Stimulated activated CD4-positive, alpha-beta T cell treated with anti-CD3 and anti-CD28 coated beads, Interleukin-4, amount 100 ng/mL, for 48 hours (primary cell): ENCODE results near the gene DTNB.

Source experiments
- DNase-seq, 2 donors: peaks; one replicate each; pipeline ENCODE4 v3.0.0-alpha.2; 2020; ENCODE audit warnings: low read depth in 2 of 2

Gene DTNB

GRCh38 chr2:25467743-25468142, 205.6 kb downstream of the DTNB start:
- DNase-seq: no peak

DNA sequence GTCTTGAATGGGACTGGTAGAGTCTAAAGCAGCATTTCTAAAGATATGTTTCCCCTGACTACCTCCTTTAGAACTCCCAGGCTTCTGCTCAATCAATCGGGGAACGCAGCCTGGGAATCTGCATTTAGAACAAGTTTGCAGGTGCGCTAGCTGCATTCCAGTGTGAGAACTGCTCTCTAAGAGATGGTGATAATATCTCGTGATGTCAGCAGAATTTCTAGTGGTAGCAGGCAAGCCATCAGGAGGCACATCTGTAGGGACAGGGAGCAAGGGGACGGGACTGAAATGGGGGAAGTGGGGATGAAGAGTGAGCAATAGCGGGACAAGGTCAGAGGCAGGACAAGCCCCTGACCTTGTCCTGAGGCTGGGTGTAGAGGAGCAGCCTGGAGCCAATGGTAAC, 211.4 kb downstream of the DTNB start:
- DNase-seq: no peak

GRCh38 chr2:25460261-25460905, 213.0 kb downstream of the DTNB start:
- DNase-seq: no peak

GRCh38 chr2:25454824-25455611, 218.4 kb downstream of the DTNB start:
- DNase-seq: no peak

GRCh38 chr2:25453199-25453905, 220.0 kb downstream of the DTNB start:
- peak; percentile 4 to 15 for DNase-seq

DNA sequence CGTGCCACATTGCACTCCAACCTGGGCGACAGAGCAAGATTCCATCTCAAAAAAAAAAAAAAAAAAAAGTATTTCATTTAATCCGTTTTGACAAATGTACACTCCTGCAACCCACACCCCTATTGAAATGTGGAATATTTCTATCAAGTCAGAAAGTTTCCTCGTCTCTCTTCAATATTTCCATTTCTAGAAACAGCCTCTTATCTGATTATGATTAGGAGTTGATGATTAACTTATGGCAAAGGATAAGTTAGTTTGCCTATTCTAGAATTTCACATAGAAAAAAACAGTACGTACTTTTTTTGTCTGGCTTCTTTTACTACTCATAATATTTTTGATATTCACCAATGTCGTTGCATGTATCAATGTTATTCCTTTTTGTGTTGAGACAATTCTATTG, 224.6 kb downstream of the DTNB start:
- no peak for DNase-seq

DNA sequence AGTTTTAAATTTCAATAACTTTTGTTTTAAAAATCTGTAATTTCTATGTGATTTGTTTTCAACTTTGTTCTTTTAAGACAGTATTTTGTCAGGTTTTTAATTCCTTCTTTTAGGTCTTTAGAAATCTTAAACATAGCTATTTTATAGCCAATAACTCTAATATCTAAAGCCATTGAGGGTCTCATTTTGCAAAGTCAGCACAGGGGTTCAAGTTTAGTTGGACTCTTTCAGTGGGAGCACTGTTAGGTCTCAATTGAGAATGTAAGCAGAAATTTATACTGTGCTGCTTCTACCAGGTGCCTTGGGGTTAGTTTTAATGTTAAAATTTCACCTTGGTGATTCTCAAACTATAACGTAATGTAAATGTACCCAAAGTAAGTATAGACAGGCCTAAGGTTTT, 226.4 kb downstream of the DTNB start:
- no peak for DNase-seq

DNA sequence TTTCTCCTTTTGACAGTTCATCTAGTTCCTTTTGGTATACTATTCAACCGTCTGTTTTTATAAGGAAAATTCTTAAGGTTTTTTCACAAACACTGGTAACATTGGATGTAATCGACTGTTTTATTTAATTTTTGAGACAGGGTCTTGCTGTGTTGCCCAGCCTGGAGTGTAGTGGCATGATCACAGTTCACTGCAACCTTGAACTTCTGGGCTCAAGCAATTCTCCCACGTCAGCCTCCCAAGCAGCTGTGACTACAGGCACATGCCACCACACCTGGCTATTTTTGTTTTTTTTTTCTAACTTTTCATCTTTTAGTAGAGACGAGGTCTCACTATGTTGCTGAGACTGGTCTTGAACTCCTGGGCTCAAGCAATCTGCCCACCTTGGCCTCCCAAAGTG, 227.3 kb downstream of the DTNB start:
- DNase-seq: no peak

DNA sequence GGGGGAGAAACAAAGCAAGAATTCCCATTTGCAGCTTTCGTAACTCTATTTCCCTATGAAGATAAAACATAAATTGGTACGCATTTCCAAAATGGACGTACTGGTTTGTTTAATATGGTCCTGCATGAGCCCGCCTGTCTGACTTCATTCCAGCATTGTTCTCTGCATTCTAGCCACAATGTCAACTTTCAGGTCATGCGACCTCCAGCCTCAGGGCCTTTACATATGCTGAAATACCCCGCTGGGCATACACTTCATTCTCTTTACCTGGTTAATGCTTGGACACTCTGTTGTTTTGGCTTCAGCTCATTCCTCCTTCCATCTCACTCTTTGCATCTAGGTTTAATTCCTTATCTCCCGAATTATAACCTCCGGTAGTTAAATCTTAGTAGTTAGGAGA, 227.9 kb downstream of the DTNB start:
- no peak for DNase-seq

DNA sequence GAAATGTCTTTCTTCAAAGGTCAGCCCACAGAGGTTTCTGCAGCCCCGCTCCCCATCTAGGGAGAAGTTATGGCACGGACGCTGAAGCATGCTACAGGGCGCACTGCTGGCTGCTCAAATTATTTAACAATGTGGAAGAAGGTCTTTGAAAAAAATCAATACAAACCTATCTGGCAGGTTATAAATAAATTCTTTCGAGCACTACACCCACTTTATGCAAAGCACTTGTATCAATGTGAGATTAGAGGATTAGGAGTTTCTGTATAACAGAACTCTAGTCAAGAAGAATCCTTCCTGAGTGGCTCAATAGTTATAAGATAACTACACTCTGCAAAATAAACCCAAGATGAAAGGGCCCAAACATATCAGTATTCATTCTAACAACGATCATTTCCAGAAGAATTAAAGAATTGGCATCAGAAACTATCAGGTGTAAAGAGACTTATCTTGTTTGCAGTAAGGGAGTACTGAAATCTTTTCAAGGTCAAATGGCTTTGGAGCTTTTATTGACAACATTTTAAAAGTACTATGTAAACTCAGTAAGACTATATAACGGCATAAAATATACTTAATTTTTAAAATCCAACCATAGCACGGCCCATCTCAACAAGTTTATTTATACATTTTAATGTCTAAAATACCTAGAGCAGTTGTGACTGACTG, 228.6 kb downstream of the DTNB start:
- DNase-seq: no peak

- DNase-seq: no peak
Observed at GRCh38 chr2:25443766-25444165, 229.6 kb downstream of the DTNB start.

DNA sequence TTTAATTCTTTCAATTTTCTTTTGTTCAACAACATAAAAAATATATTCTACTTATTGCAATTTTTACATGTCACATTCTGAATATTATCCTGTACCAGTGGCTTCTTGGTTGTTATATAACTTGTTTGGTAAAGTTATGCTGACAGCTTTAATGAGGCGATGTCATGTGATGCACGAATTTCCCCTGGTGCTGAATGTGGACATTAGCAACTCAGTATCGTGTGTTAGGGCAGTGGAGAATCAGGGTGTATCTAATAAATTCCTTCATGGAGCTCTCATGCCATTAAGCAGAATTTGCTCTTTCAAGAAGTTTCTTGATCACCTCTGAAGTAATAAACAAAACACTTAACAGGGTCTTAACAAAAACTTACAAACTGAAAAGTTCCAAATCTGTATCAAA, 232.0 kb downstream of the DTNB start:
- no peak for DNase-seq

GRCh38 chr2:25438793-25439192, 234.6 kb downstream of the DTNB start:
- no peak for DNase-seq

GRCh38 chr2:25437881-25438662, 235.3 kb downstream of the DTNB start:
- no peak for DNase-seq

- DNase-seq: no peak
Observed at GRCh38 chr2:25435421-25435820, 238.0 kb downstream of the DTNB start.

GRCh38 chr2:25431604-25432003, 241.8 kb downstream of the DTNB start:
- DNase-seq: no peak

- DNase-seq: no peak
Observed at GRCh38 chr2:25430556-25430955, 242.8 kb downstream of the DTNB start.

DNA sequence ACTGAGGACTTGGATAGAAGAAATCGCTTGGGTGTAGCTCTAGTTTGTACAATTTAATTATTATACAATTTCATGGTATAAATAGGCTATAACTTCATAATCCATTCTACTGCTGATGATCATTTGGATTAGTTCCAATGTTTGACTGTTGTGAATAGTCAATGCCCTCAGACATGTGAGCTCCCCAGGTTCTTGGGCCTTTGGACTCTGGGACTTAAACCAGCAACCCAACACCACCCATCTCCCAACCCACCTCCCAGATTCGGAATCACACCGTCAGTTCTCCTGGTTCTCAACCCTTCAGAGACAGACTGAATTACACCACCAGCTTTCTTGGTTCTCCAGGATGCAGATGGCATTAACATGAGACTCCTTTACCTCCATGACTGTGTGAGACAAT, 247.1 kb downstream of the DTNB start:
- no peak for DNase-seq

DNA sequence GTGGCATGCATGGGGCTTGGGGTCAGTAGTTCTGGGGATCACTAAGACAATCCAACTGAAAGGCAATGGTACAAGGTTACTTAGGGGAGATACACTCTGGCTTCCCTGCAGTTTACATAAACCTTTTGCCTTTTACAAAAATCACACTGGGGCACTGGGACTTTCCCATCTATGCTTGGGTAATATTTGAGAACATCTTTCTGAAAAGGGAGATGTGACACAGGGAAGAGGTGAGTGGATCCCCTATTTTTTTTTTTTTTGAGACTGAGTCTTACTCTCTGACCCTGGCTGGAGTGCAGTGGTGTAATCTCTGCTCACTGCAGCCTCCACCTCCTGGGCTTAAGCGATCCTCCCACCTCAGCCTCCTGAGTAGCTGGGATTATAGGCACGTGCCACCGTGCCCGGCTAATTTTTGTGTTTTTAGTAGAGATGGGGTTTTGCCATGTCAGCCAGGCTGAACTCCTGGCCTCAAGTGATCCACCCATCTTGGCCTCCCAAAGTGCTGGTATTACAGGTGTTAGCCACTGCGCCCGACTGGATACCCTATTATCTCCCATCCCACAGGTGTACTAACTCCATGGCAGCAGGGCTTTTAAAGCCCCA, 248.8 kb downstream of the DTNB start:
- DNase-seq: no peak

DNA sequence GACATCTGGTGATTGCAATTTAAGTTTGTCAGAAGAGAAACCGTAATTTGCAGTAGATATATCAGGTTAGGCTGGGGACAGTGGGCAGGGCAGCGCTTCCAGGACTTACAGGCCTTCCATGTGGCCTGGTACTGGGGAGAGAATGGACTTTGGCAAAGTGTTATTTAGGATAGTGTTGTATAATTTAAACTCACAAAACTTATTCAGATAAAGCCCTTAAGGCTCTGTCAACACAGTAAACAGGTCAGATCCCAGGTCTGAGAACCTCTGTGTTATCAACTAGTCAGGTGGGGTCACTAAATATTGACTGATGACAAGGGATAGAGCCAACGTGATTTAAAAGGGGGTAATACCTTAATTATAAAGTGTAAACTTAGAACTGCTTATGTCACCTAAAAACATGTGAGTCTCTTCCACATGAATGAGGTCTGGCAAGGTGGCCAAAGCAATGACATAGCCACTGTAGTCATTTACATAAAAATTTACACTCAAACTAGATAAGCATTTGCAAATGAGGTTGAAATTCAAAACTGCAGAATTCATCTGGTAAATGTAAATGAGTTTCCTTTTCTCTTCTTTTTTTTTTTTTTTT, 251.5 kb downstream of the DTNB start:
- DNase-seq: no peak

- no peak for DNase-seq
Observed at GRCh38 chr2:25421289-25421688, 252.1 kb downstream of the DTNB start.
